ENCODE measurements around the gene LMNA.

DNA sequence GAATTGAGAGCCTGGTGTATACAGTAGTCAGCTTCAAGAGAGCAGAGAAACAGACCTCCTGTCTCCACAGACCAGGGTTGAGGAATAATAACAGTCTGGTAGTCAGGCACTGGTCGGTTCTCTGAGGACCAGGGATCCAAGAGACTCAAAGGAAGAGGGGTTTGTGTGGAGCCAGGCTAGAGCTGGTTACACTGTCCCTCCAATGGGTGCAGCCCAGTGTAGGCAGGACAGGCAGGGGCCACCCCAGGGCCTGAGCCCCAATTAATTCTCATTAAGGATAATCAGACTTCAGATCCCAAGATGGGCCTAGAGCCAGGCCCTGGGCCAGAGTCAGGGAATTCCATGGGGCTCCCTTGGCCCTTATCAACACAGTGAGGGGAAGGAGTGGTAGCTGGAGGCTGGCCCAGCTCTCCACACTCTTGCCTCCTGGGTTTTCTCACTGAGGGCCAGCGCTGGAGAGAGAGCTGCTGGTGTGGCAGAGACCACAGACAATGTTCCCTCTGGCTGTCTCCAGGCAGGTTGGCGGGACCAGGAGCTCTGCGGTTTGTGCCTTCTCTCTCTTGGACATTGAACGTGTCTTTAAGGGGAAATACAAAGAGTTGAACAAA, 48.0 kb downstream of the LMNA start:
- TF ChIP-seq, protein P1, sequence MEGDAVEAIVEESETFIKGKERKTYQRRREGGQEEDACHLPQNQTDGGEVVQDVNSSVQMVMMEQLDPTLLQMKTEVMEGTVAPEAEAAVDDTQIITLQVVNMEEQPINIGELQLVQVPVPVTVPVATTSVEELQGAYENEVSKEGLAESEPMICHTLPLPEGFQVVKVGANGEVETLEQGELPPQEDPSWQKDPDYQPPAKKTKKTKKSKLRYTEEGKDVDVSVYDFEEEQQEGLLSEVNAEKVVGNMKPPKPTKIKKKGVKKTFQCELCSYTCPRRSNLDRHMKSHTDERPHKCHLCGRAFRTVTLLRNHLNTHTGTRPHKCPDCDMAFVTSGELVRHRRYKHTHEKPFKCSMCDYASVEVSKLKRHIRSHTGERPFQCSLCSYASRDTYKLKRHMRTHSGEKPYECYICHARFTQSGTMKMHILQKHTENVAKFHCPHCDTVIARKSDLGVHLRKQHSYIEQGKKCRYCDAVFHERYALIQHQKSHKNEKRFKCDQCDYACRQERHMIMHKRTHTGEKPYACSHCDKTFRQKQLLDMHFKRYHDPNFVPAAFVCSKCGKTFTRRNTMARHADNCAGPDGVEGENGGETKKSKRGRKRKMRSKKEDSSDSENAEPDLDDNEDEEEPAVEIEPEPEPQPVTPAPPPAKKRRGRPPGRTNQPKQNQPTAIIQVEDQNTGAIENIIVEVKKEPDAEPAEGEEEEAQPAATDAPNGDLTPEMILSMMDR (IDR thresholded peaks at IDR 0.05 in 8 of 11, conservative IDR thresholded peaks at IDR 0.05 in 3 of 11): no peak
- TF ChIP-seq POLR2A (IDR thresholded peaks at IDR 0.05): no peak
- TF ChIP-seq POLR2AphosphoS5 (IDR thresholded peaks at IDR 0.05): no peak

All from spleen (tissue), 7 donors.